SH-SY5Y (cell line): ENCODE measurements around the gene METTL15.

Source experiments
- GATA2 ChIP-seq: IDR thresholded peaks from 2 replicates; pipeline ENCODE4 v1.6.1; 2011; ENCODE audit warnings: mild to moderate bottlenecking, low read depth, low read length
- GATA3 ChIP-seq: IDR thresholded peaks from 2 replicates; pipeline ENCODE4 v1.6.1; 2011; ENCODE audit warnings: low read depth, mild to moderate bottlenecking, low read length, moderate library complexity

- TF ChIP-seq GATA2 (no peak), GATA3 (no peak)
These were observed 34.5 kb downstream of the METTL15 start for GRCh38 chr11:28142724-28143123.
